Suprapubic skin (tissue), 3 donors: ENCODE results near the gene SLC16A9.

Source experiments
- CTCF ChIP-seq, 2 donors: fragments of 200-600 bp in 1 of 2; fragments of 450-650 bp in 1 of 2; sonication (generic) in 1 of 2; IDR thresholded peaks; one replicate each; pipeline ENCODE4 v1.5.1; 2016 to 2019; ENCODE audit warnings: antibody characterized with exemption in 2 of 2, mild to moderate bottlenecking in 1 of 2, moderate library complexity in 1 of 2
- EP300 ChIP-seq: sonication (generic); formaldehyde crosslinking; IDR thresholded peaks from one replicate; pipeline ENCODE4 v1.6.1; 2017; ENCODE audit warnings: antibody characterized with exemption
- POLR2A ChIP-seq, 2 donors: fragments of 450-650 bp; IDR thresholded peaks; one replicate each; pipeline ENCODE4 v1.6.1; 2017; ENCODE audit warnings: antibody characterized with exemption in 2 of 2, mild to moderate bottlenecking in 2 of 2, moderate library complexity in 2 of 2

- TF ChIP-seq CTCF (IDR thresholded peaks at IDR 0.05) (no peak), POLR2A (IDR thresholded peaks at IDR 0.05) (no peak), EP300 (no peak)
Measured at GRCh38 chr10:59635502-59636290, 74.0 kb downstream of the SLC16A9 start.
